AG04450 (cell line): ENCODE measurements around the gene KCNAB2. TPM values are rescaled to one million over a fixed set of nuclear protein-coding genes. Genes with fewer than 3 reads are reported as not detected.
A peak's percentile ranks its signal among the peaks of the same experiment; 100 is the strongest.

Experiments used
- CTCF ChIA-PET: fragments of 300-600, 350-600 bp; formaldehyde crosslinking; extraction: SDS; loops from one replicate; lab custom pipeline; 2022; ENCODE audit warnings: antibody characterized with exemption, inconsistent platforms; lab: Charles Lee
- POLR2A ChIA-PET: fragments of 350-600 bp; formaldehyde crosslinking; extraction: SDS; loops from one replicate; lab custom pipeline; 2021; ENCODE audit warnings: antibody characterized with exemption, inconsistent platforms; lab: Yijun Ruan, JAX
- DNase-seq: peaks from one replicate; pipeline ENCODE4 v3.0.0-alpha.2; 2011; ENCODE audit warnings: low read depth, low spot score
- H3K27ac ChIP-seq: one replicate; pipeline ENCODE4 v1.5.1; 2012; ENCODE audit warnings: low read depth, low read length, control low read depth
- H3K27me3 ChIP-seq: one replicate; pipeline ENCODE4 v1.6.0; 2012; ENCODE audit warnings: low read length; ENCODE audit not compliant: control insufficient read depth, insufficient read depth
- H3K4me3 ChIP-seq: 2 replicates; pipeline ENCODE4 v1.5.1; 2011; ENCODE audit warnings: mild to moderate bottlenecking, low read depth, low read length, control low read depth
- H3K9me3 ChIP-seq: 2 replicates; pipeline ENCODE4 v1.5.1; 2012; ENCODE audit warnings: low read length; ENCODE audit not compliant: control insufficient read depth, insufficient read depth
- polyA plus RNA-seq: library from polyadenylated mRNA; depleted of rRNA; stranded (reverse); fragments of >200 nt; gene quantifications from 2 replicates; pipeline ENCODE4 v1.2.3, GENCODE V29; 2011
- TF ChIP-seq, protein P1 (sequence below): IDR thresholded peaks from 2 replicates; pipeline ENCODE4 v1.5.1; 2011; ENCODE audit warnings: low read depth, low read length, control low read depth, inconsistent platforms

KCNAB2 gene
- polyA plus RNA-seq, 1 experiment, result 3.1 TPM

GRCh38 chr1:6048179-6048867 lies 2.6 kb downstream of the KCNAB2 start:
- ChIA-PET POLR2A (no interaction called here), CTCF (interaction anchor here (2.3 kb wide), 1 partner anchor 197 kb away, joined by 9 read pairs; no protein-coding TSS in a partner anchor)
- DNase-seq, result no peak
- TF ChIP-seq, protein P1, sequence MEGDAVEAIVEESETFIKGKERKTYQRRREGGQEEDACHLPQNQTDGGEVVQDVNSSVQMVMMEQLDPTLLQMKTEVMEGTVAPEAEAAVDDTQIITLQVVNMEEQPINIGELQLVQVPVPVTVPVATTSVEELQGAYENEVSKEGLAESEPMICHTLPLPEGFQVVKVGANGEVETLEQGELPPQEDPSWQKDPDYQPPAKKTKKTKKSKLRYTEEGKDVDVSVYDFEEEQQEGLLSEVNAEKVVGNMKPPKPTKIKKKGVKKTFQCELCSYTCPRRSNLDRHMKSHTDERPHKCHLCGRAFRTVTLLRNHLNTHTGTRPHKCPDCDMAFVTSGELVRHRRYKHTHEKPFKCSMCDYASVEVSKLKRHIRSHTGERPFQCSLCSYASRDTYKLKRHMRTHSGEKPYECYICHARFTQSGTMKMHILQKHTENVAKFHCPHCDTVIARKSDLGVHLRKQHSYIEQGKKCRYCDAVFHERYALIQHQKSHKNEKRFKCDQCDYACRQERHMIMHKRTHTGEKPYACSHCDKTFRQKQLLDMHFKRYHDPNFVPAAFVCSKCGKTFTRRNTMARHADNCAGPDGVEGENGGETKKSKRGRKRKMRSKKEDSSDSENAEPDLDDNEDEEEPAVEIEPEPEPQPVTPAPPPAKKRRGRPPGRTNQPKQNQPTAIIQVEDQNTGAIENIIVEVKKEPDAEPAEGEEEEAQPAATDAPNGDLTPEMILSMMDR, result no peak
- H3K27ac ChIP-seq, result no peak overlapping the region
- H3K9me3 ChIP-seq, result no peaks in the 10 kb centered on the region
- no peak overlapping the region for H3K4me3 ChIP-seq
- H3K27me3 ChIP-seq, result peaks cover 10% of the 10 kb centered on the region

GRCh38 chr1:6049419-6049818 lies 3.7 kb downstream of the KCNAB2 start:
- ChIA-PET CTCF (interaction anchor here (2.3 kb wide), 1 partner anchor 196 kb away, joined by 9 read pairs; no protein-coding TSS in a partner anchor), POLR2A (no interaction called here)
- no peak for DNase-seq
- TF ChIP-seq, protein P1, result no peak
- Histone ChIP-seq H3K9me3 (no peaks in the 10 kb centered on the region), H3K27ac (no peak overlapping the region), H3K27me3 (peaks cover 12% of the 10 kb centered on the region), H3K4me3 (no peak overlapping the region)

DNA sequence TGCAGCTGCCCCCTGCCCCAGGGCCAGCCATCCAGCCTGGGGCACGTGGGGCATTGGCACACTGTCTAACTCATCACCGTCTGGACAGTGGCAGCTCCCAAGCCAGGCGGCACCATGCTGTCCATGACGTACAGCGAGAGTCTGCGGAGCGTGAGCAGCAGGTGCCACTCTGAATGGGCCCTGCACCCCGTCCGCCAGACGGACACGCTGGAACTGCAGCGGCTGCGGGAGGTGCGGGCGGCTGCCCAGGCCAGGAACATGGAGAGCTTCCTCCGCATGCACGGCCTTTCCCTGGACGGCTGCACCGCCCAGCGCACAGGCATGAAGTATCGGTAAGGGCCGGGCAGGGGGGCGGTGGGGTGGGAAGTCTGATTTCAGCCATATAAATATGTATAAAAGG lies 5.7 kb downstream of the KCNAB2 start:
- no peak for DNase-seq
- H3K27me3 ChIP-seq, result peaks cover 7% of the 10 kb centered on the region
- H3K9me3 ChIP-seq, result no peaks in the 10 kb centered on the region
- no peak overlapping the region for H3K4me3 ChIP-seq
- TF ChIP-seq, protein P1, result no peak
- no peak overlapping the region for H3K27ac ChIP-seq
- ChIA-PET POLR2A (no interaction called here), CTCF (interaction anchor here (1.0 to 3.1 kb wide), 2 partner anchors 154 to 195 kb away, joined by 3 to 16 read pairs; partner anchors contain the start of gene RNF207)

GRCh38 chr1:6052543-6053205 lies 7.0 kb downstream of the KCNAB2 start:
- POLR2A ChIA-PET, result interaction anchor here (0.9 kb wide), 1 partner anchor 192 kb away, joined by 3 read pairs; no protein-coding TSS in a partner anchor
- Histone ChIP-seq H3K27me3 (peaks cover 2% of the 10 kb centered on the region), H3K27ac (no peak overlapping the region), H3K4me3 (no peak overlapping the region), H3K9me3 (no peaks in the 10 kb centered on the region)
- TF ChIP-seq, protein P1, result peak; percentile 56
- DNase-seq, result peak; percentile 36
- CTCF ChIA-PET, result interaction anchor here (0.7 to 3.1 kb wide), 7 partner anchors 49 to 194 kb away, joined by 3 to 19 read pairs (median 3); partner anchors contain the start of gene RNF207
